KMS-11 (cell line): Measurements from ENCODE around the gene GLI1.
"Not testable (repeated sequence)": the region's sequence is repeated elsewhere in the genome, so short reads cannot be mapped to it uniquely, and the experiment has no call there.

ENCODE experiments used
- H2AFZ ChIP-seq: fragments of 200-600 bp; sonication (generic); 2 replicates; pipeline ENCODE4 v1.6.1; 2016; ENCODE audit warnings: antibody characterized with exemption, mixed run types, low read depth
- H3K27ac ChIP-seq: fragments of 200-600 bp; sonication (generic); 2 replicates; pipeline ENCODE4 v1.6.1; 2016; ENCODE audit warnings: mild to moderate bottlenecking, mixed run types
- H3K27me3 ChIP-seq: fragments of 200-600 bp; sonication (generic); 2 replicates; pipeline ENCODE4 v1.6.1; 2017; ENCODE audit warnings: mild to moderate bottlenecking, low read depth, mixed run types, moderate library complexity; ENCODE audit not compliant: insufficient read depth
- H3K36me3 ChIP-seq: fragments of 200-600 bp; sonication (generic); 2 replicates; pipeline ENCODE4 v1.6.1; 2017; ENCODE audit warnings: mild to moderate bottlenecking, mixed run types; ENCODE audit not compliant: insufficient read depth
- H3K4me1 ChIP-seq: fragments of 200-600 bp; sonication (generic); 2 replicates; pipeline ENCODE4 v1.6.1; 2016; ENCODE audit warnings: mild to moderate bottlenecking, low read depth, mixed run types; ENCODE audit not compliant: poor library complexity, severe bottlenecking
- H3K4me2 ChIP-seq: fragments of 200-600 bp; sonication (generic); 2 replicates; pipeline ENCODE4 v1.7.0; 2016; ENCODE audit warnings: mild to moderate bottlenecking, mixed run types
- H3K4me3 ChIP-seq: fragments of 200-600 bp; sonication (generic); IDR thresholded peaks from 2 replicates; pipeline ENCODE4 v1.6.1; 2017; ENCODE audit warnings: low read depth, low read length, mixed read lengths; ENCODE audit not compliant: insufficient read depth
- H3K79me2 ChIP-seq: fragments of 200-600 bp; sonication (generic); 2 replicates; pipeline ENCODE4 v1.6.1; 2016; ENCODE audit warnings: low read depth, mixed run types; ENCODE audit not compliant: insufficient read depth
- H3K9ac ChIP-seq: fragments of 200-600 bp; sonication (generic); 2 replicates; pipeline ENCODE4 v1.6.1; 2016; ENCODE audit warnings: mild to moderate bottlenecking, mixed run types
- H4K20me1 ChIP-seq: fragments of 200-600 bp; sonication (generic); 2 replicates; pipeline ENCODE4 v1.6.1; 2016; ENCODE audit warnings: mild to moderate bottlenecking, mixed run types; ENCODE audit not compliant: insufficient read depth
- CTCF ChIP-seq: fragments of 200-600 bp; sonication (generic); conservative IDR thresholded peaks from 2 replicates; pipeline ENCODE4 v1.6.1; 2017; ENCODE audit warnings: low read depth, mild to moderate bottlenecking, antibody characterized with exemption, low read length, moderate library complexity, mixed read lengths

The GLI1 gene

GRCh38 chr12:57507796-57508195 lies 48.2 kb downstream of the GLI1 start:
- peaks cover 28% of the 10 kb centered on the region; the same call in 1 of the 2 replicates for H3K36me3 ChIP-seq
- H3K9ac ChIP-seq, H3K27me3 ChIP-seq, H4K20me1 ChIP-seq, H3K4me2 ChIP-seq, H3K4me1 ChIP-seq, H3K4me3 ChIP-seq, H2AFZ ChIP-seq, H3K27ac ChIP-seq, H3K79me2 ChIP-seq: not testable (repeated sequence)

GRCh38 chr12:57511161-57511560 lies 51.6 kb downstream of the GLI1 start:
- Histone ChIP-seq H3K4me2 (no peak overlapping the region), H3K9ac (no peak overlapping the region), H2AFZ (no peak overlapping the region), H3K27me3 (no peaks in the 10 kb centered on the region), H3K79me2 (no peaks in the 10 kb centered on the region), H4K20me1 (no peaks in the 10 kb centered on the region), H3K36me3 (peaks cover 35% of the 10 kb centered on the region; the same call in 1 of the 2 replicates), H3K4me1 (no peaks in the 10 kb centered on the region), H3K27ac (no peak overlapping the region), H3K4me3 (no peak overlapping the region)
- no peak for TF ChIP-seq CTCF

- H3K4me2 ChIP-seq = no peak overlapping the region
- peaks cover 40% of the 10 kb centered on the region; the same call in 1 of the 2 replicates for H3K36me3 ChIP-seq
- no peak overlapping the region for H2AFZ ChIP-seq
- no peak for TF ChIP-seq CTCF
- no peaks in the 10 kb centered on the region for H4K20me1 ChIP-seq
- no peak overlapping the region for H3K4me3 ChIP-seq
- no peak overlapping the region for H3K27ac ChIP-seq
- peaks cover under 1% of the 10 kb centered on the region for H3K4me1 ChIP-seq
- no peaks in the 10 kb centered on the region for H3K27me3 ChIP-seq
- no peak overlapping the region for H3K9ac ChIP-seq
- no peaks in the 10 kb centered on the region for H3K79me2 ChIP-seq
Observed at GRCh38 chr12:57511588-57512325, 52.2 kb downstream of the GLI1 start.

GRCh38 chr12:57512665-57513064 lies 53.1 kb downstream of the GLI1 start:
- Histone ChIP-seq H4K20me1 (no peaks in the 10 kb centered on the region), H3K79me2 (peaks cover 6% of the 10 kb centered on the region), H3K4me2 (no peak overlapping the region), H3K27me3 (no peaks in the 10 kb centered on the region), H3K4me3 (no peak overlapping the region), H2AFZ (no peak overlapping the region), H3K4me1 (peaks cover 10% of the 10 kb centered on the region), H3K27ac (no peak overlapping the region), H3K9ac (no peak overlapping the region), H3K36me3 (peaks cover 44% of the 10 kb centered on the region; the same call in 1 of the 2 replicates)
- no peak for TF ChIP-seq CTCF

- Histone ChIP-seq H3K4me2 (no peak overlapping the region), H3K27me3 (no peaks in the 10 kb centered on the region), H4K20me1 (no peaks in the 10 kb centered on the region), H3K36me3 (peaks cover 44% of the 10 kb centered on the region; the same call in 1 of the 2 replicates), H2AFZ (no peak overlapping the region), H3K79me2 (peaks cover 12% of the 10 kb centered on the region), H3K4me1 (peaks cover 16% of the 10 kb centered on the region), H3K27ac (no peak overlapping the region), H3K9ac (no peak overlapping the region), H3K4me3 (no peak overlapping the region)
- TF ChIP-seq CTCF = no peak
Observed at GRCh38 chr12:57513266-57513665, 53.7 kb downstream of the GLI1 start.

GRCh38 chr12:57513677-57514076 lies 54.1 kb downstream of the GLI1 start:
- not testable (repeated sequence) for H3K4me2 ChIP-seq, H3K27ac ChIP-seq
- peaks cover 44% of the 10 kb centered on the region; the same call in 1 of the 2 replicates for H3K36me3 ChIP-seq

GRCh38 chr12:57514246-57514645 lies 54.7 kb downstream of the GLI1 start:
- peaks cover 22% of the 10 kb centered on the region for H3K79me2 ChIP-seq
- peaks cover 25% of the 10 kb centered on the region for H3K4me1 ChIP-seq
- not testable (repeated sequence) for H3K9ac ChIP-seq, H3K4me2 ChIP-seq, H2AFZ ChIP-seq, H3K27me3 ChIP-seq, H4K20me1 ChIP-seq, H3K27ac ChIP-seq, H3K4me3 ChIP-seq
- peaks cover 44% of the 10 kb centered on the region; the same call in 1 of the 2 replicates for H3K36me3 ChIP-seq

More at GRCh38 chr12:57513677-57514076, 54.1 kb downstream of the GLI1 start:
- Histone ChIP-seq H3K79me2 (peaks cover 16% of the 10 kb centered on the region), H3K4me1 (peaks cover 20% of the 10 kb centered on the region)
- H3K27me3 ChIP-seq, H2AFZ ChIP-seq, H3K4me3 ChIP-seq, H3K9ac ChIP-seq, H4K20me1 ChIP-seq: not testable (repeated sequence)
